ENCODE measurements around the gene GRID1. TPM values are rescaled to one million over a fixed set of nuclear protein-coding genes. Genes with fewer than 3 reads are reported as not detected.

The GRID1 gene
- total RNA-seq, 1 experiment from 2014 or later, result 5.6 TPM

DNA sequence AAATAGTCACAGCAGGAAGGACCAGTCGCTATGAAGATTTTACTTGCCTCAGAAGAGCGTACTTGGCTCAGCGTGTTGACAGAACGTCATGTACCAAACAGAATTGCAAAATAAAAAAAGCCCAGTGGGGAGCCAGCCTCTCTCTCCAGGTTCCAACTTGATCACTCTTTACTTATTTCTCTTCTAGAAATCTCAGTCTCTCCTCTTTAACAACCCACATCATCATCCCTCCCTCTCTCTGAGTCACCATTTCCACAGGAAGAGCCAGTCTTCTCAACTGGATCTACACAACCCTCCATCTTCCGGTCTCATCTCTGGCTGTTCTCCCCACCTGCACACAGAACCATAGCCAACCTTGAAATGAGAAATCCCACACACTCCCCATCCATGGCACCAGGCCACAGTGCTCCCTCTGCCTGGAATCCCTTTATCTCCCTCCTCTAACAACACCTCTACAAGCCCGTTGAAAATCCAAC is 718.3 kb downstream of the GRID1 start:
- DNase-seq (ENCODE audit: low read depth, low spot score), result no peak
- no peaks in the 10 kb centered on the region for H3K36me3 ChIP-seq (ENCODE audit: control insufficient read depth in 1 of 2, insufficient read depth in 2 of 2, low read length in 2 of 2)
- H3K27me3 ChIP-seq (ENCODE audit: insufficient read depth, low read length), result 0 out of 2 replicates have a peak, but pooled peaks cover 3% of the 10 kb centered on the region
- TF ChIP-seq FOSL1 (IDR thresholded peaks at IDR 0.05; ENCODE audit: low read depth), result no peak
- H3K79me2 ChIP-seq (ENCODE audit: insufficient read depth, low read length), result no peaks in the 10 kb centered on the region
- H3K9me3 ChIP-seq (ENCODE audit: control insufficient read depth in 1 of 2, insufficient read depth in 1 of 2, low read depth in 1 of 2, low read length in 2 of 2), result no peaks in the 10 kb centered on the region
- BruUV-seq (replicated peaks), result no TSS peak
- ChIA-PET POLR2A (no interaction called here), RAD21 (ENCODE audit: low non-redundant PET in 1 of 2, low total read pairs in 2 of 2, uncharacterized antibody in 2 of 2, unreplicated experiment in 2 of 2) (no interaction called here), CTCF (no interaction called here)
- no peak overlapping the region for H2AFZ ChIP-seq (ENCODE audit: low read depth, low read length, poor library complexity, severe bottlenecking)
- H3K4me1 ChIP-seq (ENCODE audit: control insufficient read depth in 1 of 2, insufficient read depth in 2 of 2, low read length in 2 of 2), result peaks cover 18 to 25% of the 10 kb centered on the region in 2 experiments
- H3K9me2 ChIP-seq (ENCODE audit: insufficient read depth), result no peaks in the 10 kb centered on the region
- H3K4me3 ChIP-seq (replicated peaks in 1 of 2; ENCODE audit: low read depth in 1 of 2, low read length in 2 of 2), result no peak overlapping the region
- intact Hi-C loops (cut with micrococcal nuclease), result no loop called here
- H3K9ac ChIP-seq (ENCODE audit: low read length), result no peak overlapping the region
- ATAC-seq, result no peak
- no peaks in the 10 kb centered on the region for H4K20me1 ChIP-seq (ENCODE audit: insufficient read depth)
- H3K4me2 ChIP-seq (ENCODE audit: low read length), result no peak overlapping the region
- H3K27ac ChIP-seq (ENCODE audit: low read depth, low read length), result no peak overlapping the region

DNA sequence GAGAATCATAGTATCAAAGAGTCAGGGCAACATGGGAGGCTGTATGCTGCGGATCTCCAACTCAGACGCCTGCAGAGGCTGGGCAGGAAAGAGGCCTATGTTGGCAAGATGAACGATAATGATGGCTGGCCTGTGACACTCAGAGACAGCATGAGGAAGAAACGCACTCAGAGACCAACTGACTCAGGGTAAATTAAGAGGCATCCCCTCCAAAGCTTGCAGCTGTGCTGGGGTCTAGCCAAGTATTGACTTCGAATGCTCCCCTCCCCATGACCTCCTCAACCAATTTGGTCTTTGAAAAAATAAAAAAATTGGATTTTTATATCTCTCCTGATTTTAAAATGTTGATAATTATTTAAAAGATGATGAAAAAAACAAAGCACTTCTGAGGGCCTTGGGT is 718.9 kb downstream of the GRID1 start:
- no peaks in the 10 kb centered on the region for H3K79me2 ChIP-seq (ENCODE audit: insufficient read depth, low read length)
- RAD21 ChIA-PET (ENCODE audit: low non-redundant PET in 1 of 2, low total read pairs in 2 of 2, uncharacterized antibody in 2 of 2, unreplicated experiment in 2 of 2), result no interaction called here
- CTCF ChIA-PET, result no interaction called here
- no peak overlapping the region for H3K4me3 ChIP-seq (replicated peaks in 1 of 2; ENCODE audit: low read depth in 1 of 2, low read length in 2 of 2)
- no peaks in the 10 kb centered on the region for H3K9me2 ChIP-seq (ENCODE audit: insufficient read depth)
- H3K4me1 ChIP-seq (ENCODE audit: control insufficient read depth in 1 of 2, insufficient read depth in 2 of 2, low read length in 2 of 2), result peaks cover 23 to 31% of the 10 kb centered on the region in 2 experiments
- H3K4me2 ChIP-seq (ENCODE audit: low read length), result no peak overlapping the region
- H3K27me3 ChIP-seq (ENCODE audit: insufficient read depth, low read length), result 0 out of 2 replicates have a peak, but pooled peaks cover 3% of the 10 kb centered on the region
- POLR2A ChIA-PET, result no interaction called here
- intact Hi-C loops (cut with micrococcal nuclease), result no loop called here
- no peak overlapping the region for H2AFZ ChIP-seq (ENCODE audit: low read depth, low read length, poor library complexity, severe bottlenecking)
- TF ChIP-seq, protein P1, sequence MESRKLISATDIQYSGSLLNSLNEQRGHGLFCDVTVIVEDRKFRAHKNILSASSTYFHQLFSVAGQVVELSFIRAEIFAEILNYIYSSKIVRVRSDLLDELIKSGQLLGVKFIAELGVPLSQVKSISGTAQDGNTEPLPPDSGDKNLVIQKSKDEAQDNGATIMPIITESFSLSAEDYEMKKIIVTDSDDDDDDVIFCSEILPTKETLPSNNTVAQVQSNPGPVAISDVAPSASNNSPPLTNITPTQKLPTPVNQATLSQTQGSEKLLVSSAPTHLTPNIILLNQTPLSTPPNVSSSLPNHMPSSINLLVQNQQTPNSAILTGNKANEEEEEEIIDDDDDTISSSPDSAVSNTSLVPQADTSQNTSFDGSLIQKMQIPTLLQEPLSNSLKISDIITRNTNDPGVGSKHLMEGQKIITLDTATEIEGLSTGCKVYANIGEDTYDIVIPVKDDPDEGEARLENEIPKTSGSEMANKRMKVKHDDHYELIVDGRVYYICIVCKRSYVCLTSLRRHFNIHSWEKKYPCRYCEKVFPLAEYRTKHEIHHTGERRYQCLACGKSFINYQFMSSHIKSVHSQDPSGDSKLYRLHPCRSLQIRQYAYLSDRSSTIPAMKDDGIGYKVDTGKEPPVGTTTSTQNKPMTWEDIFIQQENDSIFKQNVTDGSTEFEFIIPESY (IDR thresholded peaks at IDR 0.05; ENCODE audit: extremely low read depth, insufficient replicate concordance, low read length), result no peak
- no peaks in the 10 kb centered on the region for H3K36me3 ChIP-seq (ENCODE audit: control insufficient read depth in 1 of 2, insufficient read depth in 2 of 2, low read length in 2 of 2)
- no peaks in the 10 kb centered on the region for H3K9me3 ChIP-seq (ENCODE audit: control insufficient read depth in 1 of 2, insufficient read depth in 1 of 2, low read depth in 1 of 2, low read length in 2 of 2)
- no peaks in the 10 kb centered on the region for H4K20me1 ChIP-seq (ENCODE audit: insufficient read depth)
- H3K9ac ChIP-seq (ENCODE audit: low read length), result no peak overlapping the region
- no peak for ATAC-seq
- no peak for DNase-seq (ENCODE audit: low read depth, low spot score)
- no TSS peak for BruUV-seq (replicated peaks)
- H3K27ac ChIP-seq (ENCODE audit: low read depth, low read length), result no peak overlapping the region

All from HCT116 (cell line).